ENCODE data around the gene CHTF8.

- TF ChIP-seq CTCF (IDR thresholded peaks at IDR 0.05 in 8 of 11, conservative IDR thresholded peaks at IDR 0.05 in 3 of 11) (no peak), POLR2A (IDR thresholded peaks at IDR 0.05) (no peak), POLR2AphosphoS5 (IDR thresholded peaks at IDR 0.05) (no peak)
Observed at GRCh38 chr16:69127966-69128510, 4.3 kb downstream of the CHTF8 start.
